Activated CD8-positive, alpha-beta T cell treated with anti-CD3 and anti-CD28 coated beads, Interleukin-2, amount 10 ng/mL, durations not matched to agents 7 days and 5 days (primary cell): ENCODE measurements around the gene GZF1. TPM values are rescaled to one million over a fixed set of nuclear protein-coding genes. Genes with fewer than 3 reads are reported as not detected.

Experiments used
- ATAC-seq: fragments of 150-1000 bp; cut with Tn5 transposase; one replicate; pipeline ENCODE4 v1.10.0; 2021; ENCODE audit warnings: moderate library complexity
- CTCF ChIA-PET: fragments of 350-600 bp; sonication (Branson Sonifier 250); formaldehyde crosslinking; loops from one replicate; lab custom pipeline; 2021; ENCODE audit warnings: antibody characterized with exemption; lab: Charles Lee
- POLR2A ChIA-PET: fragments of 350-600 bp; sonication (Branson Sonifier 250); formaldehyde crosslinking; loops from one replicate; lab custom pipeline; 2021; ENCODE audit warnings: antibody characterized with exemption; lab: Charles Lee
- DNase-seq: peaks from one replicate; pipeline ENCODE4 v3.0.0-alpha.2; 2020
- H3K27ac Mint-ChIP-seq: one replicate; pipeline ENCODE4 v1.8.0; 2021; ENCODE audit warnings: mild to moderate bottlenecking, mixed read lengths
- H3K27me3 Mint-ChIP-seq: one replicate; pipeline ENCODE4 v1.8.0; 2021; ENCODE audit warnings: low read depth, mixed read lengths
- H3K36me3 Mint-ChIP-seq: one replicate; pipeline ENCODE4 v1.8.0; 2021; ENCODE audit warnings: low read depth, mixed read lengths
- H3K4me1 Mint-ChIP-seq: one replicate; pipeline ENCODE4 v1.8.0; 2021; ENCODE audit warnings: low read depth, mixed read lengths
- H3K4me3 Mint-ChIP-seq: one replicate; pipeline ENCODE4 v1.8.0; 2021; ENCODE audit warnings: mild to moderate bottlenecking, mixed read lengths
- H3K9me3 Mint-ChIP-seq: one replicate; pipeline ENCODE4 v1.8.0; 2022; ENCODE audit warnings: mixed read lengths; ENCODE audit not compliant: insufficient read depth
- total RNA-seq, 2 experiments: library from RNA; stranded (reverse); gene quantifications; one replicate each; pipeline ENCODE4 v1.2.3, GENCODE V29; 2021

The GZF1 gene
- total RNA-seq, 2 experiments from 2014 or later = 11.1 to 15.8 TPM

DNA sequence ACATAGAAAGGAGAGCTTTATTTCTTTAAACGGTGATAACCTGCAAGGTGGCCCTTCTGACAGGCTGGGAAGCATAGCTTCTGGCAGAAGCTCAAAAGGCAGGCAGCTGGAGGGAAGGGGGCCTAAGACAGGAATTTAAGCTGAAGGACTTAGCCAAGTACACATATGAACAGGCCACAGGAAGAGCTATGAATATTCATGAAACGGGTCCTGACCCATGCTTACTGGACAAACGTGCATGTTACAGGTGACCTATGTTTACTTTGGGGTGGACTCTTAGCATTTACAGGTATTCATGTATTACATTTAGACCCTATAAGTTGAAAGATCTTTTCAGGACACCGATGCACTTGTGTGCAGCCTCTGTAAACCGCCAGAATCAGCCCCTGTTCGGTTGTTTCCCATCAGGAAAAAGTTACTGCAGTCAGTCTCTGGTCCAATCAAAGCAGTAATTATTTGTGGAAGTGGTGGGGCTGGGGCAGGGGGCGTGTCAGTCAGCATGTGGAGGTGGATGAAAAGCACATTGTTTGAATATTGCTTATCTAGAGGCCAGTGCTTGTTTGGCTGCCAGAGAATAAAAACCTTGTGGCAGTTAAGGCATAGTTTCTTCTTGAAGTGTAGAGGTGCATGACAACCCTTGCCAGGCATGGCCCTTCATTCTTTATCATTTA is 2.9 kb upstream of the GZF1 start:
- ChIA-PET POLR2A (interaction anchor here (0.6 to 2.6 kb wide), 4 partner anchors 9 to 1627 kb away, joined by 4 to 26 read pairs (median 8); partner anchors contain the start of genes NAPB and NXT1), CTCF (interaction anchor here (0.7 to 3.7 kb wide), 8 partner anchors 9 to 88 kb away, joined by 3 to 26 read pairs (median 4); partner anchors contain the start of genes NAPB and NXT1)
- DNase-seq = no peak
- no peak overlapping the region for H3K4me3 Mint-ChIP-seq
- H3K27me3 Mint-ChIP-seq = no peaks in the 10 kb centered on the region
- peaks cover 28% of the 10 kb centered on the region for H3K36me3 Mint-ChIP-seq
- H3K4me1 Mint-ChIP-seq = peaks cover 48% of the 10 kb centered on the region
- peak overlapping the region; percentile 30 for H3K27ac Mint-ChIP-seq
- no peaks in the 10 kb centered on the region for H3K9me3 Mint-ChIP-seq
- ATAC-seq = no peak

DNA sequence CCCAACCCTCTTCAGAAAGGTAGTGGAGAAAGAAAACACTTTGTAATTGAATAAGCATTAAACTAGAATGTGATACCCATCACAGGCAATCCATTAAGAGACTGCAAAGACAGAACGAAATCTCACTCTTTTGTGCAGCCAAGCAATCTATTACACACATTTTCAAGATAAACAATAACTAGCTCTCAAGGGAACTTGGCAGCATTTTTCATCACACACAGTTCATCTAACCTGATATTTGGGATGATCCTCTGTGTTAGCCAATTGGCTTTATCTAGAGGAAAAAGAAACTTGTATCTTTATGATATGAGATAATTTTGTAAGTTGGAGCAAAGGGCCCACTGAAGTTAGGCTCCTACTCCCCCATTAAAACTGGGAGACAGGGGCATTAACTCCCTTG is 1.5 kb upstream of the GZF1 start:
- no peak for DNase-seq
- Mint-ChIP-seq H3K4me1 (peaks cover 61% of the 10 kb centered on the region), H3K4me3 (peak overlapping the region; percentile 75), H3K27me3 (no peaks in the 10 kb centered on the region), H3K27ac (peak overlapping the region; percentile 94), H3K9me3 (no peaks in the 10 kb centered on the region), H3K36me3 (peaks cover 30% of the 10 kb centered on the region)
- ChIA-PET POLR2A (interaction anchor here (0.6 to 1.7 kb wide), 5 partner anchors 8 to 60 kb away, joined by 3 to 19 read pairs (median 4); partner anchors contain the start of genes NAPB and NXT1), CTCF (interaction anchor here (1.7 to 3.7 kb wide), 2 partner anchors 11 to 61 kb away, joined by 7 to 22 read pairs; partner anchors contain the start of gene NAPB)
- ATAC-seq = no peak

DNA sequence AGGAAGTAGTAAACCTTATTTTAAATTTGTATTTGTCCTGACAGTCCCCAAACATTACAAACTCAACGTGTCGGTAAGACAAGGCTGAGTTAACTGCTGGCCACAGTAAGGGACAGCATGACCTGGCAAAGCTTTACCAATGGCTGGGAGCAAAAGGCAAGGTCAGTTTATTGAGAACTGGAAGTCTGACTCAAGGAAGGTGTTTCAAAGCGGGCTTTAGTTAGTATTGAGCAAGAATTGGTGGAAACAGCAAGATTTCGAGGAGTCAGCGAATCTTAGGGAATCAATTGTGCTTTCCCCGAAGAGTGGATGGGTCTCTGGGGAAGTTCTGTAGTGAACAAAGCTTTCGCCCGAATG is 885 bp upstream of the GZF1 start:
- DNase-seq (no peak), ATAC-seq (no peak)
- peak overlapping the region; percentile 94 for H3K27ac Mint-ChIP-seq
- H3K36me3 Mint-ChIP-seq = peaks cover 28% of the 10 kb centered on the region
- POLR2A ChIA-PET = interaction anchor here (0.6 to 1.7 kb wide), 5 partner anchors 8 to 60 kb away, joined by 3 to 19 read pairs (median 4); partner anchors contain the start of genes NAPB and NXT1
- H3K9me3 Mint-ChIP-seq = no peaks in the 10 kb centered on the region
- CTCF ChIA-PET = interaction anchor here (1.1 to 1.7 kb wide), 2 partner anchors 11 to 60 kb away, joined by 7 read pairs; partner anchors contain the start of gene NAPB
- H3K4me1 Mint-ChIP-seq = peaks cover 59% of the 10 kb centered on the region
- H3K27me3 Mint-ChIP-seq = no peaks in the 10 kb centered on the region
- peak overlapping the region; percentile 75 for H3K4me3 Mint-ChIP-seq

DNA sequence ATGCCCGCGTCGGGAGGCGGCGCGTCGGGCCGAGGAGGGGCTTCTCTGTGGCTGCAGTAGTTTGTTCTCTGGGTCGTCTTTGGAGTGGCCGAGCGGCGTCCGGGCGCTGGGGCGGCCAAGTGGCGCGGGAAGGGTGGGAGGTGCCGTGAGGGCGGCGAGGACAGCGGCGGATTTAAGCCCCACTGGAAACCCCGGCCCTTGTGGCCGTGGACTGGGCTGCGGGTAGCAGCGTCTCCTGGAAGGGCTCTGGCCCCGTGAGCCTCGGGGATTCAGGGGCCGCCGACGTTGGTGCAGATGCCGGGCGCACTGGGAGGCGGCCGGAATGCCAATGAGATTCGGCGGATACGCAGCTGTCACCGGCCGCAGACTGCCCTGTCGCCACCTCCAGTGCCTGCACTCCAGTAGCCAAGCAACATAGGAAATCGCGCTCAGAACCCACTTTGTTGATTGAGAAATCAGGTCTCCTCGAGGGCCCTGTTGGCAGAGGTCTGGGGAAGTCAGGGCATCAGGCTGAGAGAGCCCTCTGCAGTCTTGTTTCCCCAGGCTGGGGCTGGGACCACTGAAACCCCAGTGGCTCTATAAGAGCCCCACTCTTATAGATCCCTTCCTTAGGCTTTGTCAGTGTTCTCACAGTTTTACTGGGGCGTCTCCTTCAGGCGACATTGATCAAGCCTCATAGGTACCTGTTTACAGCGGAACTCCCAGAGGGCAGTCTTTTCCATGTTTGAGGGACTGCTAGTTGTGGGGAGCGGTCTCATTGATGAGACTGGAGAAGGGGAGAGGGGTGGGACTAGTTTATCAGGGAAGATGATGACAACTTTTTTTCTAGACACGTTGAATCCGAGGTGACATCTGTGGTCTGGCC is 642 bp downstream of the GZF1 start:
- H3K27me3 Mint-ChIP-seq = no peaks in the 10 kb centered on the region
- POLR2A ChIA-PET = interaction anchor here (1.6 kb wide), 1 partner anchor 12 kb away, joined by 7 read pairs; the partner anchor contains the start of gene NXT1

DNA sequence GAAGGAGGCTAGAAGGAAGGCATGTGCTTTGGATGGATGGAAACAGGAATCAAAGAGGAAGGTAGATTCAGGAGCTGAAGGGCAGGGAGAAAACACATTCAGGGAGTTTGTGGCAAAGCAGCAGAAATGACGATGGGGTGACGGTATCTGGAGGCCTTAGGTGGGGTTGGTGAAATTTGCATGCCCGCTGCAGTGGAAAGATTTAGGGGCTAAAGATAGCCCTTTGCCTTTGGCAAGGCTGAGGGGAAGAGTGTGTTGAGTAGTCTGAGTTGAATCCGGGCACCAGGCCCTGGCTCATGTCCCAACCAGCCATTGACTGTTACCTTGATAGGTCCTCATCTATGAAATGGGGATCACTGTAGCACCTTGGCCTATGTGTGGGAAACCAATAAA is 1.3 kb downstream of the GZF1 start:
- no peak for DNase-seq
- ATAC-seq = no peak
- Mint-ChIP-seq H3K27me3 (no peaks in the 10 kb centered on the region), H3K9me3 (no peaks in the 10 kb centered on the region), H3K4me1 (peaks cover 69% of the 10 kb centered on the region), H3K4me3 (peak overlapping the region; percentile 96), H3K27ac (peak overlapping the region; percentile 98), H3K36me3 (peaks cover 39% of the 10 kb centered on the region)
- ChIA-PET POLR2A (interaction anchor here (1.6 kb wide), 1 partner anchor 13 kb away, joined by 7 read pairs; the partner anchor contains the start of gene NXT1), CTCF (no interaction called here)

More for the DNA sequence above, 642 bp downstream of the GZF1 start:
- no peaks in the 10 kb centered on the region for H3K9me3 Mint-ChIP-seq
- H3K27ac Mint-ChIP-seq = peak overlapping the region; percentile 98
- CTCF ChIA-PET = no interaction called here
- H3K4me1 Mint-ChIP-seq = peaks cover 67% of the 10 kb centered on the region
- H3K36me3 Mint-ChIP-seq = peaks cover 38% of the 10 kb centered on the region
- no peak for ATAC-seq
- peak overlapping the region; percentile 96 for H3K4me3 Mint-ChIP-seq
- peak; percentile 53 for DNase-seq

DNA sequence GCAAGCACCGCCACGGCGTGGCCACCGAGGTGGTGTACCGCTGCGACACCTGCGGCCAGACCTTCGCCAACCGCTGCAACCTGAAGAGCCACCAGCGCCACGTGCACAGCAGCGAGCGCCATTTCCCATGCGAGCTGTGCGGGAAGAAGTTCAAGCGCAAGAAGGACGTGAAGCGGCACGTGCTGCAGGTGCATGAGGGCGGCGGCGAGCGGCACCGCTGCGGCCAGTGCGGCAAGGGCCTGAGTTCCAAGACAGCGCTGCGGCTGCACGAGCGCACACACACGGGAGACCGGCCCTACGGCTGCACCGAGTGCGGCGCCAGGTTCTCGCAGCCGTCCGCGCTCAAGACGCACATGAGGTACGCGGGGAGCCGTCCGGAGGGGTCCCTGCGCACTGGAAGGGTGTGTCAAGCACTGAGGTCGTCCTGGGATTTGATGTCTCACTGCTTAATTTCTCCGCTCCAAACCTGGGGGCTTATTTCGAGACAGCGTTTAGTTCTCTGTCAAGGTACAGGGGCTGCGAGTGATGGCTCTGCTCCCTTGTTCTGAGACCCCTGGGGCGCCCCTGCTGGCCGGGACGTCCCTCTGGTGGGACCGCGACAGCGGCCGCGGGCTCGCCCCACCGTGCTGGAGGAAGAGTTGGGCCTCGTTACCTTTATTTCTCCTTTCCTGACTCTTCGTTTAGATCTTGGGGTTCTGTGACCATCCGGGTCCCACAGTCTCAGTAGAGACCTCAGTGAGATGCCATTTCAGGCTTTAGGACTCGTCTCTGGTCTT is 3.6 kb downstream of the GZF1 start:
- ChIA-PET POLR2A (interaction anchor here (0.6 to 1.1 kb wide), 2 partner anchors 16 to 29 kb away, joined by 3 to 4 read pairs; no protein-coding TSS in a partner anchor), CTCF (no interaction called here)
- no peaks in the 10 kb centered on the region for H3K27me3 Mint-ChIP-seq
- ATAC-seq (no peak), DNase-seq (no peak)
- peaks cover 58% of the 10 kb centered on the region for H3K36me3 Mint-ChIP-seq
- no peak overlapping the region for H3K4me3 Mint-ChIP-seq
- H3K27ac Mint-ChIP-seq = peak overlapping the region; percentile 69
- peaks cover 53% of the 10 kb centered on the region for H3K4me1 Mint-ChIP-seq
- no peaks in the 10 kb centered on the region for H3K9me3 Mint-ChIP-seq

DNA sequence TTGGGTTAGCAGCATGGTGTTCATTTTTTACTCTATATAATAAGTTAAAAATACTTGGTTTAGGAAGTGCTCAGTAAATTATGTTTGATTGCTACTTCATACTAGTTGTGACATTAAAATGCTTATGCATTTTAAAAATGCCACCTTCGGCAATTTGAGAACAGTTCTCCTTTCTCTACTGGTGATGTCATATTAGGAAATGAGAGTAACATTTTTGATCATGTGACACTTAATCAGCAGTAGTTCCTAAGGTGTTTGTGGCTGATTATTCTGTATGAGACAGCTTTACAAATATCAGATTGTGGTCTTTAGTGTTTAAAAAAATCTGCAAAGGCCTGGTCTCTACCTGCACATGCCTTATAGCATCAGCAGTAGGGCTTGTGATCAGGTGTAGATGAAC is 4.4 kb downstream of the GZF1 start:
- ChIA-PET CTCF (interaction anchor here (1.5 kb wide), 1 partner anchor 17 kb away, joined by 7 read pairs; the partner anchor contains the start of gene NXT1), POLR2A (interaction anchor here (0.6 to 1.1 kb wide), 3 partner anchors 15 to 28 kb away, joined by 3 to 4 read pairs (median 3); no protein-coding TSS in a partner anchor)
- Mint-ChIP-seq H3K9me3 (no peaks in the 10 kb centered on the region), H3K27me3 (no peaks in the 10 kb centered on the region), H3K27ac (peak overlapping the region; percentile 69), H3K4me3 (peak overlapping the region; percentile 23), H3K4me1 (peaks cover 47% of the 10 kb centered on the region), H3K36me3 (peaks cover 65% of the 10 kb centered on the region)
- ATAC-seq (no peak), DNase-seq (no peak)

DNA sequence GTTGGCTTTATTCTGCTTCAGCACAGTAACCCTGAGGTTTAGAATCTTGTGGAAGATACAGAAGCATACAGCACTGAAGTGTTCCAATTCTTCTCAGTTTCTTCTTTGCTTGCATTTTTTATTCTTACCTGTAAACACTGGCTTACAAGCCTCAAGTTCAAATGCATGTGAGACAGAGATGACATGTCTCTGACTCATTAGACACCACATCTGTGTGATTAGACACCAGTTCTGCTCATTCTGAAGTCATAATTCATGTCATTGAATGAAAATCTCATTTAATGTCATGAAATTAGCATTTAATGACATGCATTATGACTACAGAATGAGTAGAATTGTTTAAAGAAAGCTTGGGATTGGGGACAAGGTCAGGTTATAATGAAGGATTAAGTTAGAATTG is 5.8 kb downstream of the GZF1 start:
- peaks cover 73% of the 10 kb centered on the region for H3K36me3 Mint-ChIP-seq
- CTCF ChIA-PET = no interaction called here
- no peak for ATAC-seq
- H3K4me3 Mint-ChIP-seq = no peak overlapping the region
- H3K4me1 Mint-ChIP-seq = peaks cover 46% of the 10 kb centered on the region
- H3K27ac Mint-ChIP-seq = no peak overlapping the region
- no peaks in the 10 kb centered on the region for H3K9me3 Mint-ChIP-seq
- no peaks in the 10 kb centered on the region for H3K27me3 Mint-ChIP-seq
- no peak for DNase-seq
- POLR2A ChIA-PET = no interaction called here

DNA sequence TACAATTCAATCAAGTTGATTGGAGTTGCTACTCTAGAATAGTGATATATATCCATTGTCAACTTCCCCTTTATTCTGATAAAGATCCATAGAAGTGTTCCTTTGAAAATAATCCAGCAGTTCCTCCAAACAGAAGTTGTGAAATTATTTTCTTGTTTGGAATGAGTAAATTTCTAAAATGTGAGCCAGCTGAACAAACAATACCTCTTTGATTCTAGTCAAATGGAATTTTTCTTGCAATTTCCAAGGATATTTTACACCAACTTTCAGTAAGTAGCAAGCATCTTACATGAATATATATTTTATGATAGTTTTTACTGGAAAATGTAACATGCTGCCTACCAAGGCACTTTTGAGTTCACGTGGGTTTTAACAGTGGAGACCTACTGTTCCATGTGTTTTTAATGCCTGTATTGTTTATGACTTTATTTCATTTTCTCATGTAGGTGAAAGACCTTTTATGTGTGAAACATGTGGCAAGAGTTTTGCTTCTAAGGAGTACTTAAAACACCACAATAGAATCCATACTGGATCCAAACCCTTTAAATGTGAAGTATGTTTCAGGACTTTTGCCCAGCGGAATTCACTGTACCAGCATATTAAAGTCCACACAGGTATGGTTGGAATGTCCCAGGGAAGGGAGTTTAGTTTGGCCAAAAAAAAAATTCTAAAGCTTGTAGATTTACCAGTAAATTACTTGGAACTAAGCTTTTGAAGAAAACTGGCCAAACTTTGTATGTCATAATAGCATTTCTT is 6.5 kb downstream of the GZF1 start:
- Mint-ChIP-seq H3K27me3 (no peaks in the 10 kb centered on the region), H3K9me3 (no peaks in the 10 kb centered on the region), H3K36me3 (peaks cover 72% of the 10 kb centered on the region), H3K27ac (no peak overlapping the region), H3K4me3 (no peak overlapping the region), H3K4me1 (peaks cover 39% of the 10 kb centered on the region)
- ChIA-PET CTCF (no interaction called here), POLR2A (no interaction called here)
- DNase-seq (no peak), ATAC-seq (no peak)

DNA sequence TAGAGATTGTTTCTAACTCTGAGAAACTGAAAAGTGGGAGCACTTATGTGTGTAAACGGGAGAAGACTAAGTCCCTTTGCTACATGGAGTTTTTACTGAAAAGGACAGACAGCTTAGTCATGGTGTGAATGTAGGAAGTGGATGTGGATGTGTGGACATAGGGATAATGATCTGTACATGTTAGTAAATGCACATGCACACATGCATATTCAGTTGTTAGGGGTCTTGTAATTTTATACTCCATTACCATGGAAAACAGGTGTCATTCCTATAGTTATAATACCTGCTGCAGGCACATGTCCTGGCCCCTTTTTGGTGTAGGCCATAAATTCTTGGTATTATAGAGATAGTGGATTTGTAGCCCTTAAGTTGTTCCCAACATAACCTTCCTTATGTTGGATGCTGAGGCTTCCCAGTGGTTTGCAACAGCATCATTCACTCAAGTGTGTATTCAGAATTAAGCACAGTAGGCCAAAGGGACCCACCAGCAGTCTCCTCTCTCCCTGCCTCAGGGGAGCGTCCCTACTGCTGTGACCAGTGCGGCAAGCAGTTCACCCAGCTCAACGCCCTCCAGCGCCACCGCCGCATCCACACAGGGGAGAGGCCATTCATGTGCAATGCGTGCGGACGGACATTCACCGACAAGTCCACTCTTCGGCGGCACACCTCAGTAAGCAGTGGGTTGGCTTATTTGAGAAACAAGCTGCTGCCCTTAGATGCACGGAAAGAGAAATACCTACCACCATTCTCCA is 7.3 kb downstream of the GZF1 start:
- H3K27ac Mint-ChIP-seq = no peak overlapping the region
- peaks cover 32% of the 10 kb centered on the region for H3K4me1 Mint-ChIP-seq
- H3K36me3 Mint-ChIP-seq = peaks cover 73% of the 10 kb centered on the region
- no peak overlapping the region for H3K4me3 Mint-ChIP-seq
- no peaks in the 10 kb centered on the region for H3K27me3 Mint-ChIP-seq
- ChIA-PET POLR2A (no interaction called here), CTCF (interaction anchor here (1.0 kb wide), 1 partner anchor 11 kb away, joined by 3 read pairs; no protein-coding TSS in a partner anchor)
- ATAC-seq (no peak), DNase-seq (no peak)
- H3K9me3 Mint-ChIP-seq = no peaks in the 10 kb centered on the region
